Tibial artery (tissue), 4 donors: Measurements from ENCODE around the gene GABBR2.
"Not testable (repeated sequence)": the region's sequence is repeated elsewhere in the genome, so short reads cannot be mapped to it uniquely, and the experiment has no call there.

Experiments
- DNase-seq, 2 donors: peaks; one replicate each; pipeline ENCODE4 v3.0.0-alpha.2; 2019
- H3K27ac ChIP-seq, 2 donors: fragments of 200-600 bp; sonication (generic) in 1 of 2; 1 replicate in 1 of 2; 2 replicates in 1 of 2; pipeline ENCODE4 v1.5.1; 2018 to 2019; ENCODE audit warnings: mild to moderate bottlenecking in 1 of 2
- H3K27me3 ChIP-seq, 2 donors: fragments of 200-600 bp; sonication (generic) in 1 of 2; one replicate each; pipeline versions ENCODE4 v1.5.1 to v1.6.0; 2016 to 2019
- H3K36me3 ChIP-seq, 3 donors: fragments of 200-600 bp; sonication (generic) in 2 of 3; one replicate each; pipeline ENCODE4 v1.5.1; 2016 to 2019; ENCODE audit warnings: mild to moderate bottlenecking in 2 of 3
- H3K4me1 ChIP-seq, 4 donors: fragments of 200-600 bp; sonication (generic) in 2 of 4; 1 replicate in 3 of 4; 2 replicates in 1 of 4; pipeline ENCODE4 v1.5.1; 2016 to 2019
- H3K4me3 ChIP-seq, 2 donors: fragments of 200-600 bp; sonication (generic) in 1 of 2; 1 replicate in 1 of 2; 2 replicates in 1 of 2; pipeline ENCODE4 v1.5.1; 2018 to 2019; ENCODE audit warnings: mild to moderate bottlenecking in 2 of 2
- H3K9me3 ChIP-seq, 3 donors: fragments of 200-600 bp; sonication (generic) in 1 of 3; one replicate each; pipeline ENCODE4 v1.5.1; 2016 to 2019
- CTCF ChIP-seq, 2 experiments: fragments of 200-600 bp in 1 of 2; fragments of 450-650 bp in 1 of 2; IDR thresholded peaks; one replicate each; pipeline ENCODE4 v1.5.1; 2017 to 2019; ENCODE audit warnings: antibody characterized with exemption in 2 of 2, mild to moderate bottlenecking in 1 of 2, moderate library complexity in 1 of 2
- intact Hi-C: fragments of 100-400 bp; cut with DNase I; formaldehyde crosslinking; loops from one replicate; pipeline ENCODE4 v1.15.0; 2023; ENCODE audit warnings: low total_unique reads

Gene GABBR2

GRCh38 chr9:98688710-98689495, 19.8 kb downstream of the GABBR2 start:
- TF ChIP-seq CTCF (IDR thresholded peaks at IDR 0.05), result no peak
- no peaks in the 10 kb centered on the region for H3K9me3 ChIP-seq
- intact Hi-C loops, result no loop called here
- no peaks in the 10 kb centered on the region for H3K4me1 ChIP-seq
- no peak overlapping the region for H3K27ac ChIP-seq
- no peak for DNase-seq
- no peaks in the 10 kb centered on the region for H3K27me3 ChIP-seq
- H3K4me3 ChIP-seq, result no peak overlapping the region
- H3K36me3 ChIP-seq, result no peaks in the 10 kb centered on the region

GRCh38 chr9:98687911-98688310, 20.8 kb downstream of the GABBR2 start:
- Histone ChIP-seq H3K9me3 (no peaks in the 10 kb centered on the region), H3K27me3 (no peaks in the 10 kb centered on the region), H3K4me1 (no peaks in the 10 kb centered on the region), H3K27ac (no peak overlapping the region), H3K36me3 (no peaks in the 10 kb centered on the region), H3K4me3 (no peak overlapping the region)
- DNase-seq, result no peak
- TF ChIP-seq CTCF (IDR thresholded peaks at IDR 0.05), result no peak
- intact Hi-C loops, result no loop called here

GRCh38 chr9:98686961-98687855, 21.5 kb downstream of the GABBR2 start:
- Histone ChIP-seq H3K4me1 (no peaks in the 10 kb centered on the region), H3K36me3 (no peaks in the 10 kb centered on the region), H3K27me3 (no peaks in the 10 kb centered on the region), H3K9me3 (no peaks in the 10 kb centered on the region), H3K27ac (no peak overlapping the region), H3K4me3 (no peak overlapping the region)
- DNase-seq, result no peak
- intact Hi-C loops, result no loop called here
- no peak for TF ChIP-seq CTCF (IDR thresholded peaks at IDR 0.05)

GRCh38 chr9:98684816-98685215, 23.9 kb downstream of the GABBR2 start:
- H3K4me1 ChIP-seq, H3K4me3 ChIP-seq, H3K27ac ChIP-seq, DNase-seq, H3K36me3 ChIP-seq, intact Hi-C loops, H3K27me3 ChIP-seq, H3K9me3 ChIP-seq: not testable (repeated sequence)

GRCh38 chr9:98678244-98678842, 30.4 kb downstream of the GABBR2 start:
- DNase-seq, result no peak
- Histone ChIP-seq H3K36me3 (no peaks in the 10 kb centered on the region), H3K9me3 (no peaks in the 10 kb centered on the region)

More at GRCh38 chr9:98678244-98678842, 30.4 kb downstream of the GABBR2 start:
- no peak overlapping the region for H3K27ac ChIP-seq
- no peaks in the 10 kb centered on the region for H3K4me1 ChIP-seq
- H3K27me3 ChIP-seq, result peaks cover 0 to 15% of the 10 kb centered on the region in 2 donors
- intact Hi-C loops, result no loop called here
- no peak overlapping the region for H3K4me3 ChIP-seq
- no peak for TF ChIP-seq CTCF (IDR thresholded peaks at IDR 0.05)
